B cell (primary cell): Measurements from ENCODE around the gene SLN. TPM values are rescaled to one million over a fixed set of nuclear protein-coding genes. Genes with fewer than 3 reads are reported as not detected.

ENCODE experiments used
- ATAC-seq: fragments of 200-7000 bp; cut with Tn5 transposase; one replicate; pipeline ENCODE4 v1.10.0; 2021; ENCODE audit warnings: low read depth, mild to moderate bottlenecking, moderate number of reproducible peaks, moderate library complexity
- CTCF ChIA-PET: fragments of 350-600 bp; sonication (Branson Sonifier 250); formaldehyde crosslinking; loops from one replicate; lab custom pipeline; 2021; ENCODE audit warnings: antibody characterized with exemption, inconsistent platforms; lab: Charles Lee
- POLR2A ChIA-PET: fragments of 350-600 bp; sonication (Branson Sonifier 250); formaldehyde crosslinking; loops from one replicate; lab custom pipeline; 2021; ENCODE audit warnings: antibody characterized with exemption; lab: Charles Lee
- DNase-seq: peaks from one replicate; pipeline ENCODE4 v3.0.0; 2013
- H2AFZ ChIP-seq: 2 replicates; pipeline ENCODE4 v1.6.1; 2012; ENCODE audit warnings: mild to moderate bottlenecking, low read depth, low read length; ENCODE audit not compliant: insufficient read depth, poor library complexity, severe bottlenecking
- H3K27ac ChIP-seq, 2 donors: 1 replicate in 1 of 2; 2 replicates in 1 of 2; pipeline ENCODE4 v1.5.1; 2012 to 2013; ENCODE audit warnings: low read length in 2 of 2, mild to moderate bottlenecking in 2 of 2, moderate library complexity in 1 of 2
- H3K27me3 ChIP-seq, 4 experiments: fragments of 200-600 bp in 1 of 4; sonication (generic) in 1 of 4; replicated peaks in 1 of 4; 1 replicate in 2 of 4; 2 replicates in 2 of 4; pipeline versions ENCODE4 v1.6.1 to v1.7.0; 2013 to 2016; ENCODE audit warnings: low read length in 3 of 4, mild to moderate bottlenecking in 2 of 4, mixed read lengths in 1 of 4, moderate library complexity in 1 of 4; ENCODE audit not compliant: insufficient read depth in 4 of 4, control insufficient read depth in 3 of 4; ENCODE audit errors: control extremely low read depth in 1 of 4
- H3K36me3 ChIP-seq, 2 experiments: replicated peaks in 1 of 2; 1 replicate in 1 of 2; 2 replicates in 1 of 2; pipeline versions ENCODE4 v1.6.1 to v1.7.1; 2013; ENCODE audit warnings: low read length in 1 of 2; ENCODE audit not compliant: insufficient read depth in 2 of 2, control insufficient read depth in 1 of 2; ENCODE audit errors: control extremely low read depth in 1 of 2, extremely low read depth in 1 of 2
- H3K4me1 ChIP-seq, 2 donors: fragments of 200-600 bp in 1 of 2; sonication (generic) in 1 of 2; 1 replicate in 1 of 2; 2 replicates in 1 of 2; pipeline versions ENCODE4 v1.5.1 to v1.6.1; 2013 to 2017; ENCODE audit warnings: low read length in 2 of 2; ENCODE audit not compliant: control insufficient read depth in 2 of 2, insufficient read depth in 2 of 2
- H3K4me2 ChIP-seq: replicated peaks from 2 replicates; pipeline ENCODE3; 2012; ENCODE audit warnings: mild to moderate bottlenecking, low read depth, low read length; ENCODE audit not compliant: poor library complexity, severe bottlenecking
- H3K4me3 ChIP-seq, 5 experiments: fragments of 200-600 bp in 1 of 5; sonication (generic) in 1 of 5; 1 replicate in 3 of 5; 2 replicates in 2 of 5; pipeline versions ENCODE4 v1.5.1 to v1.7.0; 2011 to 2016; ENCODE audit warnings: low read length in 4 of 5, mild to moderate bottlenecking in 4 of 5, low read depth in 2 of 5, control low read depth in 1 of 5, moderate library complexity in 1 of 5; ENCODE audit not compliant: insufficient read depth in 1 of 5; ENCODE audit errors: control extremely low read depth in 1 of 5, extremely low read depth in 1 of 5
- H3K79me2 ChIP-seq: fragments of 200-600 bp; sonication (generic); one replicate; pipeline ENCODE4 v1.6.0; 2016; ENCODE audit warnings: low read length; ENCODE audit not compliant: control insufficient read depth, insufficient read depth
- H3K9ac ChIP-seq: fragments of 200-600 bp; sonication (generic); 2 replicates; pipeline ENCODE4 v1.6.1; 2017; ENCODE audit warnings: mild to moderate bottlenecking, low read length, moderate library complexity
- H3K9me3 ChIP-seq, 3 donors: one replicate each; pipeline versions ENCODE4 v1.6.1 to v1.7.1; 2013; ENCODE audit warnings: low read length in 2 of 3; ENCODE audit not compliant: control insufficient read depth in 2 of 3, insufficient read depth in 1 of 3; ENCODE audit errors: control extremely low read depth in 1 of 3
- H4K20me1 ChIP-seq: 2 replicates; pipeline ENCODE4 v1.6.0; 2012; ENCODE audit warnings: mild to moderate bottlenecking, low read length; ENCODE audit not compliant: insufficient read depth, control insufficient read depth, poor library complexity, severe bottlenecking
- H3K27ac Mint-ChIP-seq: one replicate; pipeline ENCODE4 v1.8.0; 2021; ENCODE audit warnings: mixed read lengths
- H3K27me3 Mint-ChIP-seq: one replicate; pipeline ENCODE4 v1.8.0; 2021; ENCODE audit warnings: mixed read lengths
- H3K4me1 Mint-ChIP-seq: one replicate; pipeline ENCODE4 v1.8.0; 2021; ENCODE audit warnings: mixed read lengths
- H3K4me3 Mint-ChIP-seq: one replicate; pipeline ENCODE4 v1.8.0; 2021; ENCODE audit warnings: mixed read lengths
- H3K9me3 Mint-ChIP-seq: one replicate; pipeline ENCODE4 v1.8.0; 2022; ENCODE audit warnings: mixed read lengths; ENCODE audit not compliant: insufficient read depth
- EZH2 ChIP-seq: IDR thresholded peaks from 2 replicates; pipeline ENCODE4 v1.6.1; 2012; ENCODE audit warnings: borderline replicate concordance, low read depth, mild to moderate bottlenecking, moderate library complexity, low read length; ENCODE audit not compliant: insufficient read depth, poor library complexity, severe bottlenecking
- WGBS: methylation state at CpG from one replicate; pipeline ENCODE4 v1.1.5; 2013; ENCODE audit warnings: missing lambda C conversion rate; ENCODE audit not compliant: insufficient coverage; 5-methylcytosine and 5-hydroxymethylcytosine counted together
- intact Hi-C: fragments of 100-400 bp; cut with micrococcal nuclease; formaldehyde crosslinking; loops from one replicate; pipeline ENCODE4 v1.10.0; 2022
- polyA plus RNA-seq: library from polyadenylated mRNA; depleted of rRNA; stranded (reverse); fragments of >200 nt; gene quantifications from 2 replicates; pipeline ENCODE4 v1.2.3, GENCODE V29; 2012
- total RNA-seq, 2 donors: library from RNA; stranded (reverse); fragments of 120-200 nt in 1 of 2; gene quantifications; 1 replicate in 1 of 2; 2 replicates in 1 of 2; pipeline versions ENCODE4 v1.2.3 to v1.2.4, GENCODE V29; 2013 to 2022
- TF ChIP-seq, protein P1 (sequence below): fragments of 200-600 bp; IDR thresholded peaks from one replicate; pipeline ENCODE4 v1.8.0; 2022; ENCODE audit warnings: antibody characterized with exemption, mild to moderate bottlenecking

The SLN gene
- total and polyA plus RNA-seq, 2 donors (not counting 1 experiment from before 2014, with no cell fraction given): not detected

DNA sequence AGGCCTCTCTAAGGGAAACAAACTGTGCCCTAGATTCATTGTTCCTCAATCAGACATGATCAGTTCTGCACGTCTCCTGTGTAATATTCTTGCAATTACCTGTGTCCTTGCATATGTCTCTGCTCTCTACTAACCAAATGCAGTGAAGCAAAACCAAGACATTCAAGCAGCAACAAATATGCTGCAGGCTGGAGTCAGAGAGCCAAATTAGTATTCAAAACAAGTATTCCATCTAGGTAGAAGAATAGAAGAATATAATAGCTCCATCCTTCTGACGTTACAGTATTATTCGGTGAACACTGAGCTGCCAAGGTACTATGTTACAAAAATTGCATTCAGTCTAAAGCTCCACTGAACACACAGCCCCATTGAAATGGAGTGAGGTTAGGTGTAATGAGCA lies 51.8 kb downstream of the SLN start:
- Histone ChIP-seq H3K9me3 (no peaks in the 10 kb centered on the region), H2AFZ (no peak overlapping the region), H3K4me1 (no peaks in the 10 kb centered on the region), H3K27me3 (no peaks in the 10 kb centered on the region), H3K9ac (no peak overlapping the region), H3K79me2 (no peaks in the 10 kb centered on the region), H3K4me3 (no peak overlapping the region), H3K27ac (no peak overlapping the region), H4K20me1 (no peaks in the 10 kb centered on the region), H3K4me2 (no peak overlapping the region), H3K36me3 (no peaks in the 10 kb centered on the region)
- peaks cover 15% of the 10 kb centered on the region for H3K27me3 Mint-ChIP-seq
- TF ChIP-seq EZH2: no peak
- TF ChIP-seq, protein P1, sequence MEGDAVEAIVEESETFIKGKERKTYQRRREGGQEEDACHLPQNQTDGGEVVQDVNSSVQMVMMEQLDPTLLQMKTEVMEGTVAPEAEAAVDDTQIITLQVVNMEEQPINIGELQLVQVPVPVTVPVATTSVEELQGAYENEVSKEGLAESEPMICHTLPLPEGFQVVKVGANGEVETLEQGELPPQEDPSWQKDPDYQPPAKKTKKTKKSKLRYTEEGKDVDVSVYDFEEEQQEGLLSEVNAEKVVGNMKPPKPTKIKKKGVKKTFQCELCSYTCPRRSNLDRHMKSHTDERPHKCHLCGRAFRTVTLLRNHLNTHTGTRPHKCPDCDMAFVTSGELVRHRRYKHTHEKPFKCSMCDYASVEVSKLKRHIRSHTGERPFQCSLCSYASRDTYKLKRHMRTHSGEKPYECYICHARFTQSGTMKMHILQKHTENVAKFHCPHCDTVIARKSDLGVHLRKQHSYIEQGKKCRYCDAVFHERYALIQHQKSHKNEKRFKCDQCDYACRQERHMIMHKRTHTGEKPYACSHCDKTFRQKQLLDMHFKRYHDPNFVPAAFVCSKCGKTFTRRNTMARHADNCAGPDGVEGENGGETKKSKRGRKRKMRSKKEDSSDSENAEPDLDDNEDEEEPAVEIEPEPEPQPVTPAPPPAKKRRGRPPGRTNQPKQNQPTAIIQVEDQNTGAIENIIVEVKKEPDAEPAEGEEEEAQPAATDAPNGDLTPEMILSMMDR: no peak
- H3K27ac Mint-ChIP-seq: no peak overlapping the region
- intact Hi-C loops: no loop called here
- H3K4me3 Mint-ChIP-seq: no peak overlapping the region
- ChIA-PET CTCF (no interaction called here), POLR2A (no interaction called here)
- ATAC-seq: no peak
- no peaks in the 10 kb centered on the region for H3K9me3 Mint-ChIP-seq
- 67% methylated on average over 1 of the region's 3 CpGs for WGBS
- H3K4me1 Mint-ChIP-seq: peaks cover 4% of the 10 kb centered on the region
- no peak for DNase-seq

DNA sequence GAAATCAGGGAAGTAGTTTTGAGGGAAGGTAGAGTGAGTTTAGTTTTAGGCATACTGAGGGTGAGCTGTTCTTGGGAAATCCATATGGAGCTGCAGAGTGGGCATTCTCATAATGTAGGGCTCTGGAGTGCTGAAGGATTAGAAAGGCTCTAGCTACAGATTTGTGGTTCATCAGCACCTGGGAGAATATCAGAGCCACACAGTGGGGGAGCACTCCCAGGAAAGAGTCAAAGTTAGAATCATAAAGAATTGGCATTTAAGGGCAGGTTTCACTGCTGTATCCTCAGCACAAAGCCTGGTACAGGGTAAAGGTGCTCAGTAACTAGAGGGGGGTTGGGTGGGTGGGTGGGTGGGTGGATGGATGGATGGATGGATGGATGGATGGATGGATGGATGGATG lies 52.5 kb downstream of the SLN start:
- TF ChIP-seq EZH2: no peak
- TF ChIP-seq, protein P1: no peak
- Histone ChIP-seq H3K9me3 (no peaks in the 10 kb centered on the region), H3K27ac (no peak overlapping the region), H3K79me2 (no peaks in the 10 kb centered on the region), H2AFZ (no peak overlapping the region), H3K36me3 (no peaks in the 10 kb centered on the region), H3K4me1 (no peaks in the 10 kb centered on the region), H3K4me2 (no peak overlapping the region), H3K9ac (no peak overlapping the region), H3K4me3 (no peak overlapping the region), H4K20me1 (no peaks in the 10 kb centered on the region), H3K27me3 (no peaks in the 10 kb centered on the region)
- Mint-ChIP-seq H3K9me3 (no peaks in the 10 kb centered on the region), H3K27me3 (peaks cover 13% of the 10 kb centered on the region), H3K4me1 (peaks cover 4% of the 10 kb centered on the region), H3K4me3 (no peak overlapping the region), H3K27ac (no peak overlapping the region)
- intact Hi-C loops: no loop called here
- CTCF ChIA-PET: no interaction called here
- POLR2A ChIA-PET: no interaction called here
- ATAC-seq: no peak
- DNase-seq: no peak

Other genes starting within 250 kb of the SLN start
- 13.3 and 13.5 TPM in 2 replicates for gene ALKBH8, start 146.3 kb downstream of the SLN start, total RNA-seq
- 4.0 and 6.7 TPM in 2 replicates for gene ALKBH8, start 146.3 kb downstream of the SLN start, polyA plus RNA-seq
- gene ELMOD1, start 120.9 kb downstream of the SLN start, total RNA-seq: not detected in 2 replicates
- not detected in 2 replicates for gene ELMOD1, start 120.9 kb downstream of the SLN start, polyA plus RNA-seq
- gene SLC35F2, start 146.7 kb upstream of the SLN start, total RNA-seq: 9.4 and 10.9 TPM in 2 replicates
- gene SLC35F2, start 146.7 kb upstream of the SLN start, polyA plus RNA-seq: 10.9 and 13.4 TPM in 2 replicates
- 2.4 TPM in 2 replicates for gene RAB39A, start 216.4 kb upstream of the SLN start, total RNA-seq
- 0.65 and 1.3 TPM in 2 replicates for gene RAB39A, start 216.4 kb upstream of the SLN start, polyA plus RNA-seq